Loucy (cell line): ENCODE measurements around the gene TNNT2.

ENCODE experiments used
- CTCF ChIP-seq: fragments of 200-600 bp; sonication (generic); conservative IDR thresholded peaks from 2 replicates; pipeline ENCODE4 v1.5.1; 2014; ENCODE audit warnings: mild to moderate bottlenecking, antibody characterized with exemption, low read length
- EZH2phosphoT487 ChIP-seq: fragments of 200-600 bp; IDR thresholded peaks from 2 replicates; pipeline ENCODE4 v1.6.1; 2018; ENCODE audit warnings: antibody characterized with exemption, mild to moderate bottlenecking, moderate library complexity, borderline replicate concordance

GRCh38 chr1:201322653-201323510 lies 54.6 kb downstream of the TNNT2 start:
- TF ChIP-seq CTCF (no peak), EZH2phosphoT487 (no peak)
